GM12878 (cell line): ENCODE measurements around the gene UBE2L6. TPM values are rescaled to one million over a fixed set of nuclear protein-coding genes. Genes with fewer than 3 reads are reported as not detected.

Source experiments
- CBFB ChIP-seq: IDR thresholded peaks from 2 replicates; pipeline ENCODE4 v1.6.1; 2016; ENCODE audit warnings: antibody characterized with exemption, low read depth
- FOS ChIP-seq: IDR thresholded peaks from 3 replicates; pipeline ENCODE4 v1.6.1; 2011; ENCODE audit warnings: borderline replicate concordance; ENCODE audit not compliant: insufficient read length; ENCODE audit errors: extremely low read depth
- GABPA ChIP-seq: IDR thresholded peaks from 2 replicates; pipeline ENCODE4 v1.6.1; 2014; ENCODE audit warnings: antibody characterized with exemption, low read depth, mild to moderate bottlenecking, inconsistent platforms
- GATAD2B ChIP-seq: fragments of 450-650 bp; conservative IDR thresholded peaks from 2 replicates; pipeline ENCODE4 v1.6.1; 2017; ENCODE audit warnings: low read depth, mild to moderate bottlenecking, moderate library complexity
- HDAC2 ChIP-seq: fragments of 200-600 bp; sonication (generic); IDR thresholded peaks from 2 replicates; pipeline ENCODE4 v1.6.1; 2017
- IKZF1 ChIP-seq: fragments of 450-650 bp; conservative IDR thresholded peaks from 2 replicates; pipeline ENCODE4 v1.6.1; 2017; ENCODE audit warnings: antibody characterized with exemption, mild to moderate bottlenecking
- KLF5 ChIP-seq: fragments of 450-650 bp; IDR thresholded peaks from 2 replicates; pipeline ENCODE4 v1.6.1; 2014; ENCODE audit warnings: mild to moderate bottlenecking; ENCODE audit not compliant: partially characterized antibody
- LARP7 ChIP-seq: fragments of 450-650 bp; IDR thresholded peaks from 2 replicates; pipeline ENCODE4 v1.6.1; 2017; ENCODE audit warnings: mild to moderate bottlenecking
- NR2C2 ChIP-seq: IDR thresholded peaks from 2 replicates; pipeline ENCODE4 v1.6.1; 2011; ENCODE audit warnings: borderline replicate concordance, low read depth; ENCODE audit not compliant: control insufficient read depth, insufficient read length
- POLR2AphosphoS5 ChIP-seq: IDR thresholded peaks from 2 replicates; pipeline ENCODE4 v1.6.1; 2011; ENCODE audit warnings: mild to moderate bottlenecking, low read length, inconsistent platforms
- PRDM15 ChIP-seq: fragments of 450-650 bp; formaldehyde crosslinking; IDR thresholded peaks from 2 replicates; pipeline ENCODE4 v1.4.0; 2020; ENCODE audit warnings: mild to moderate bottlenecking, moderate library complexity
- RBBP5 ChIP-seq: fragments of 200-600 bp; sonication (generic); conservative IDR thresholded peaks from 2 replicates; pipeline ENCODE4 v1.6.1; 2016
- REST ChIP-seq: IDR thresholded peaks from 2 replicates; pipeline ENCODE4 v1.6.1; 2012; ENCODE audit warnings: mild to moderate bottlenecking, low read depth, low read length
- SMARCA5 ChIP-seq: fragments of 450-650 bp; IDR thresholded peaks from 2 replicates; pipeline ENCODE4 v1.6.1; 2017; ENCODE audit warnings: mild to moderate bottlenecking
- ZNF687 ChIP-seq: fragments of 450-650 bp; IDR thresholded peaks from 2 replicates; pipeline ENCODE4 v1.6.1; 2017; ENCODE audit warnings: mild to moderate bottlenecking, moderate library complexity
- polyA plus RNA-seq, 11 experiments: library from polyadenylated mRNA; depleted of rRNA in 4 of 11; unstranded in 6 of 11; stranded (reverse) in 5 of 11; fragments of >200 nt; fragmentation: Nextera tagmentation in 4 of 11; fragmentation: Illumina TruSeq in 1 of 11; extraction: Ambion mirVana in 4 of 11; extraction: Trizol in 1 of 11; gene quantifications; 1 replicate in 1 of 11; 2 replicates in 10 of 11; pipeline versions ENCODE4 v1.2.1 to v1.2.3, GENCODE V29; 2011 to 2016; ENCODE audit warnings: inconsistent platforms in 2 of 11, missing spikeins in 2 of 11, low read depth in 1 of 11
- total RNA-seq, 4 experiments: library from RNA; depleted of rRNA in 3 of 4; stranded (reverse); fragments of >200 nt in 3 of 4; fragmentation: Illumina TruSeq in 1 of 4; extraction: Trizol in 1 of 4; gene quantifications; 2 replicates each; pipeline versions ENCODE4 v1.2.1 to v1.2.3, GENCODE V29; 2013 to 2021

UBE2L6 gene
- total and polyA plus RNA-seq, 10 of the 15 experiments (the other 5 are each of a cell fraction or from before 2014, with no cell fraction given) = 114 to 295 (median 173) TPM

- no peak for TF ChIP-seq PRDM15 (CRISPR knock-in tag)
- TF ChIP-seq IKZF1 = peak; percentile 81
- no peak for TF ChIP-seq REST
- peak; percentile 95 for TF ChIP-seq GABPA
- peak; percentile 60 for TF ChIP-seq KLF5
- TF ChIP-seq LARP7 = no peak
- peak; percentile 83 for TF ChIP-seq POLR2AphosphoS5
- TF ChIP-seq GATAD2B = no peak
- TF ChIP-seq HDAC2 = no peak
- no peak for TF ChIP-seq SMARCA5
- TF ChIP-seq ZNF687 = no peak
- no peak for TF ChIP-seq NR2C2
- TF ChIP-seq FOS = no peak
- TF ChIP-seq CBFB = peak; percentile 29; the same call in 1 of the 2 replicates
- no peak for TF ChIP-seq RBBP5
These were observed 36.6 kb downstream of the UBE2L6 start, which contains the start of gene TIMM10 (continued) for GRCh38 chr11:57530596-57531507.
